ENCODE results near the gene PRRT3. TPM values are rescaled to one million over a fixed set of nuclear protein-coding genes. Genes with fewer than 3 reads are reported as not detected.

The PRRT3 gene
- total and polyA plus RNA-seq, 9 of the 15 experiments (the other 6 are each of a cell fraction or from before 2014, with no cell fraction given), result 0.06 to 1.9 (median 1.2) TPM

- peak; percentile 90; the same call in 1 of the 2 replicates for TF ChIP-seq STAT6 (CRISPR knock-in tag; IDR thresholded peaks at IDR 0.05)
- TF ChIP-seq TSHZ1 (CRISPR knock-in tag; IDR thresholded peaks at IDR 0.05), result no peak
- no peak for TF ChIP-seq ZNF175 (CRISPR knock-in tag; IDR thresholded peaks at IDR 0.05; ENCODE audit: low read depth)
- TF ChIP-seq MXI1 (IDR thresholded peaks at IDR 0.05; ENCODE audit: low read depth, low read length), result no peak
- TF ChIP-seq MTA1 (IDR thresholded peaks at IDR 0.05; ENCODE audit: borderline replicate concordance), result peak; percentile 70; the same call in 1 of the 2 replicates
- 0 out of 2 replicates have a peak, but pooled peaks have one; percentile 3 for TF ChIP-seq RBM14 (IDR thresholded peaks at IDR 0.05; ENCODE audit: borderline replicate concordance, insufficient read depth, low read depth, low read length)
- TF ChIP-seq ZKSCAN8 (CRISPR knock-in tag; IDR thresholded peaks at IDR 0.05), result no peak
- TF ChIP-seq NCOA1 (IDR thresholded peaks at IDR 0.05; ENCODE audit: low read depth), result no peak
- peak; percentile 68; the same call in 1 of the 2 replicates for TF ChIP-seq ZNF583 (CRISPR knock-in tag; IDR thresholded peaks at IDR 0.05)
- TF ChIP-seq JUND (IDR thresholded peaks at IDR 0.05; ENCODE audit: borderline replicate concordance, low read depth, low read length), result peak; percentile 55
- no peak; the same call in 2 of the 3 replicates for TF ChIP-seq JUND (tag; IDR thresholded peaks at IDR 0.05; ENCODE audit: borderline replicate concordance, low read depth, low read length)
- TF ChIP-seq TAF1 (IDR thresholded peaks at IDR 0.05; ENCODE audit: control insufficient read depth, extremely low read depth, insufficient read depth, low read length, severe bottlenecking), result peak; percentile 36
- TF ChIP-seq XRCC4 (IDR thresholded peaks at IDR 0.05; ENCODE audit: extremely low read depth, insufficient read depth, insufficient read length), result no peak
- no peak for TF ChIP-seq DPF2 (IDR thresholded peaks at IDR 0.05)
- TF ChIP-seq KAT2B (IDR thresholded peaks at IDR 0.05; ENCODE audit: low read depth, low read length), result peak; percentile 38
- no peak for TF ChIP-seq ZNF668 (CRISPR knock-in tag; IDR thresholded peaks at IDR 0.05)
- TF ChIP-seq MAFG (tag; conservative IDR thresholded peaks at IDR 0.05), result no peak
- TF ChIP-seq ZBTB5 (IDR thresholded peaks at IDR 0.05), result no peak
- TF ChIP-seq SMARCB1 (IDR thresholded peaks at IDR 0.05; ENCODE audit: insufficient read length, low read depth), result no peak
- TF ChIP-seq IFI16 (CRISPR knock-in tag; IDR thresholded peaks at IDR 0.05), result no peak
- no peak for TF ChIP-seq ADNP (tag; IDR thresholded peaks at IDR 0.05)
Observed at GRCh38 chr3:9932843-9933560, 19.2 kb downstream of the PRRT3 start (continued).

All from K562 (cell line).